HG03175 (cell line): ENCODE results near the gene TSSK2.

ENCODE experiments used
- ATAC-seq: cut with Tn5 transposase; IDR thresholded peaks from one replicate; pipeline ENCODE4 v1.9.1; 2021; ENCODE audit warnings: mild to moderate bottlenecking, moderate library complexity; ENCODE audit not compliant: unreplicated experiment

The TSSK2 gene

GRCh38 chr22:19167106-19167869 lies 36.2 kb downstream of the TSSK2 start:
- ATAC-seq, result no peak

- no peak for ATAC-seq
Observed at GRCh38 chr22:19168088-19168890, 37.2 kb downstream of the TSSK2 start.

DNA sequence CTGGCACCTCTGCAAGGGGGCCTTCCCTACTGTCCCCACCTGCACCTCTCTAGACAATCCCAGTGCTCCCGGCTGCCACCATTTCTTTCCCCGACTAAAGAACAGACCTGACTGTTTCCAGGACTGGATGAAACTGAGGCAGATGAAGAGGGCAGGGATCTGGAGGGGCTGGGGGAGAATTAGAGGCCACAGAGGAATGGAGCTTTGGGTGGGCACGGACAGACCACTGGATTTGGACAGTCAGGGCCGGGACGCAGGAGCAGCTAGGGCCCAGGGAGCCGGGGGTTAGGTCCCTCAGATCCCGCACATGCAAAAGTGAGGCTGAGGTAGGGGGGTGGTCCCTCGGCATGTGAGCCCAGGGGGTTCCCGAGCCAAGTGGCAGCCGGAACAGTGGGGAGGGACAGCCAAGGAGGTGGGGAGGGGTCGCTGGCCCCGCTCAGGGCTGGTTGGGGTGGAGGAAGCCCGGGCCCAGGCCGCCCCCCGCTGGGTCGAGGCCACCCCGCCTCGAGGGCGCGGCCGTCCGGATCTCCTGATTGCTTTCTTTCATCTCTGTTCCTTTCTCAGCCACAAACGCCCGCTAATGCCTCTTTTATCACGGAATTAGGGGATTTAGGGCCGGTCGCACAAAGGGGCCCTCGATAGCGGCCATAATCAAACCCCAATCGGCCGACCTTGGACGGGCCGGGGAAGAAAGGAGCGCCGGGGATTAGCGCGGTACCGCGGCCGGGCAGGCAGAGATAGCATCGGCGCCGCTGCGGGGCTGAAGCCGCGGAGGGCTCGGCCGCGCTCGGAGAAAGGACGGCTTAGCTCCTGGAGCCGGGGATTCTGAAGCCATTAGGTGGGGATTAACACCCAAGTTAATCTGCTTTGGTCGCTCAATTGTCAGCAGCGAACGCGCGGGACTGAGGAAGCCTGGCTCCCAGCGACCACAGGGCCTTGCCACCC lies 38.2 kb downstream of the TSSK2 start:
- ATAC-seq, result no peak

DNA sequence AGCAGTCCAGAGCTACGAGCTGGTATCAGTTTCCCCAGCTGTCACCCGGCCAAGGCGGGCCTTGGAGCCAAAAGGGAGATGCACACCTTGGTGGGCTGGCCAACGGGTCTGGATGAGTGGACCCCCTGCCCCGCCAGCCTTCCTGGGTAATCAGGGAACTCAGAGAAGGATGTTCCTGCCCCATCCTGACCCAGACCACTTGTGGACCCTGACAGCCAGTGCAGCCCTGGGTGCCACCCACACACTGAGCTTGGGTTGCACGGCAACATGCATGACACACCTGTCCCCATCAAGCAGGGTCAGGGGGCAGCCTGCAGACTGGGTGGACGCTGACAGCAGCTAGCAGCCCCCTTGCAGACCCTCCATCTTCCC lies 38.8 kb downstream of the TSSK2 start:
- ATAC-seq, result no peak

GRCh38 chr22:19172213-19173046 lies 41.3 kb downstream of the TSSK2 start:
- no peak for ATAC-seq

DNA sequence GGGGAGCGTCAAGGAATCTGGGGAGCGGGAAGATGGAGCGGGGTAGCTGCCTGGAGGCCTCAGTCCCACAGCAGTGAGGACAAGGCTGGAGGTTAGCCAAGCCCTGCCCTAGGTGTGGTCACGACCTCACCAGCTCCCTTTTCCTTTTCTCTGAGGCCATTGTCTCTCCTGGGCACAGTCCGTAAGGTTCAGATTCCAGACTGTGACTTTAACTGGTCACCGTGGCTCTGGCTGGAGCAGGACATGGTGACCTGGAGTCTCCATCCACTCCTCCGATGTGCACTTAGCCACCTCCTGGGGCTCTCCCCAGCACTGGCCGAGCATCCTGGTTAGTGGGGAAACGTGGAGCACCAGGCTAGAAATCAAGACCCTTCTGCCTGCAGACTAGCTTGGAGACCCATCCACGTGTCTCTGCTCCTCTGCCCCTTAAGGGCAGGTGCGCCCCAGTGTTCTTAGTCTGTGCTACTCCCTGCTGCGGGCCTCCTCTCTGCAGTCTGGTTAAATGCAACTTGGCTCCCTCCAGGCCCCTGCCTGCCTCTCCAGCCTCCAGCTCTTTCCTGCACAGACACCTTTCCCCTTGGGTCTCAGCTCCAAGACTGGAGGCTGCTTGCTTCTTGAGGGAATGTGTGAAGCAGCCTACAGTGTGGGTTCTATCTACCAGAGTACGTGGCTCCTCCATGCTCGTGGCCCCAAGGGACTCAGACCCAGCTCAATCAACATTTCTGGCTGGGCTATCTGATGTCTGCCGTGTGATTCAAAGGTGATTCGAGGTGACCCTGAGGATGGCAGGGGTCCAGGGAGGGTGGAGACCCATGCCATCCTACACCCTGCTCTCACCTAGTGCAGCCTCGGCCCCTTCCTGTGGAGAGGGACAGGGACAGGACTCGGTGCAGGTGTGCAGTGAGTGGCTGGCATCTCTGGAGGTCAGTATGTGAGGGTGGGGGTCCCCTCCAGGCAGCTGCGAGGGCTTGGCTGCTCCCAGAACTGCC lies 42.2 kb downstream of the TSSK2 start:
- no peak for ATAC-seq

DNA sequence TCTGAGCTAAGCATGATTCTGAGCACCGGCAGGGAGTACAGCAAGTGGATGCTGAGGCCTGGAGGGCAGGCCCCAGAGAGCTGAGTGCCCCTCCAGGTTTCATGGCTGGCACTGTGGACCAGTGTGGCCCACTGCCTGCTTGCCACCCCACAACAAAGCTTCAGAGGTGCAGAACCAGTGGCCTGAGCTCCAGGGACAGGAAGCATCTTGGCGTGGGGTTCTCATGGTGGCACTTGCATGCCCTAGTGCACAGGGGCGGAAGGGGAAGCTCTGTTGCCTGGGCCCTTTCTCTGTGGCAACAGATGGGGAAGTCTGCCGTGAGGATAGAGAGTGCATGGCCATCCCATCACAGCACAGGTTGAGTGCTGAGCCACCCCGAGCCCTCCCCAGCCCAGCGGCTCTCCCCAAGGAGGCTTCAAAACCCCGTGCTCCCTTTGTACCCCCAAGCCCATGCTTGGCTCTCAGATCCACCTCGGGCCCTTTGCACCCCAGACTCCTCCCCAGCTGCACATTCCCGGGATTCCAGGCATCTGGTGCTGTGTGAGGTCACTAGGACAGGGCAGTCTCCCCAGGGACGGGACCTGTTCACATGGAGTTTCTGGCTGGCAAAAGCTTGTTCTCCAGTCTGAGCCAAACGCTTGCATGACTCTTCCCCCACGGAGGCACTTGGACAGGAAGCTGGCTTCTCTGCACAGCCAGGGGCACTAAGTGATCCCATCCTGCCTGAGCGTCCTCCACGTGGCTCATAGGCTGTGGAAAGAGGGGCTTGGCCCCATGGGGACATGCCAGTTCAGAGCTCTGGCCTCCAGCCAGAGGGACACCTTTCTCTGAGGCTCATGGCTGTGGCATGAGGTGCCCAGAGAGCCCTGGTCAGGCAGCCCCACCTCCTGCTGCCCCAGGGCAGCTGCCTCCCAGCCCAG lies 43.3 kb downstream of the TSSK2 start:
- ATAC-seq, result no peak

GRCh38 chr22:19175026-19175601 lies 44.0 kb downstream of the TSSK2 start:
- no peak for ATAC-seq

DNA sequence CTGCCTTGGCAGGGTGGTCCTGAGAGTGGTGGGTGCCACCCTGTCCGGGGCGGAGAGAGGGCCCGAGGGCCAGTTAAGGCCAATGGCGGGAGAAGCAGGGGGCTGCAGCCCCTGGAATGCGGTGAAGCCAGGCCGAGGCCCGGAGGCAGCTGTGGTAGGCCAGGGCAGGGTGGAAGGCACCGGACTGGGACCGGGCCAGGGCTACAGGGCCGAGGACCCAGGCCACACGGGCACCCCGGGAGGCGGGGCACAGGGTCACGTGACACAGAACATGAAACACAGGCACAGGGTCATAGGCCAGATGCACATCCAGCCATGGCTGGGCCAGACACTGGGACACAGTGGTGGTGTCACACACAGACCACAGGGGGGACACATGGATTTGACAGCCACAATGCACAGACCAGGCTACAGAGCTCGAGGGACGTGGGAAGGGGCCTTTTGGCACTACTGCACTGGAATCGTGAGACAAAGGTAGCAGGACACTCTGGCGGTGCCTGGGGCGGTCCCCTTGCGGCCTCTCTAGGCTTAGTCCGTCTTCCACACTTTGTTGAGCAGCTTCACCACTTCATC lies 44.6 kb downstream of the TSSK2 start:
- no peak for ATAC-seq

DNA sequence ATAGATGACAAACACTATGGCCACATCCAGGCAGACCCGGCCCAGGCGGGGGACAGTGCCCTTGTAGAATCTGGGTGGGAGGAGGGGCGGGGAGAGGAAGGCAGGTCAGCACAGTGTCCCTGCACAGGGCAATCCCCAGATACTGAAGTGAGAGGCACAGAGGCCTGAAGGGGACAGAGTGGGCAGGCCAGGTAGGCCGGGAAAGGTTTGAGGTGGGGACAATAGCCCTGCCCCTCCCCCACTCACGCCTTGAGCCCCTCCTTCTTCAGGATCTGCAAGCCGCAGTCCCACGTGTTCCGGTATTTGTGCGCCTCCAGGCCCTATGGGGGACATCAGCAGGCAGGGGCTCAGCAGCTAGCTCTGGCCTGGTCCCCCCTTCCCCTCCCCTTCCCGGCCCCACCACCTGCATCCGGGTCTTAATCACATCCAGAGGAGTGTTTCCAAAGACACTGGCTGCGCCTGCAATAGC lies 45.1 kb downstream of the TSSK2 start:
- ATAC-seq, result no peak

- no peak for ATAC-seq
Observed at GRCh38 chr22:19176732-19177131, 45.6 kb downstream of the TSSK2 start.

DNA sequence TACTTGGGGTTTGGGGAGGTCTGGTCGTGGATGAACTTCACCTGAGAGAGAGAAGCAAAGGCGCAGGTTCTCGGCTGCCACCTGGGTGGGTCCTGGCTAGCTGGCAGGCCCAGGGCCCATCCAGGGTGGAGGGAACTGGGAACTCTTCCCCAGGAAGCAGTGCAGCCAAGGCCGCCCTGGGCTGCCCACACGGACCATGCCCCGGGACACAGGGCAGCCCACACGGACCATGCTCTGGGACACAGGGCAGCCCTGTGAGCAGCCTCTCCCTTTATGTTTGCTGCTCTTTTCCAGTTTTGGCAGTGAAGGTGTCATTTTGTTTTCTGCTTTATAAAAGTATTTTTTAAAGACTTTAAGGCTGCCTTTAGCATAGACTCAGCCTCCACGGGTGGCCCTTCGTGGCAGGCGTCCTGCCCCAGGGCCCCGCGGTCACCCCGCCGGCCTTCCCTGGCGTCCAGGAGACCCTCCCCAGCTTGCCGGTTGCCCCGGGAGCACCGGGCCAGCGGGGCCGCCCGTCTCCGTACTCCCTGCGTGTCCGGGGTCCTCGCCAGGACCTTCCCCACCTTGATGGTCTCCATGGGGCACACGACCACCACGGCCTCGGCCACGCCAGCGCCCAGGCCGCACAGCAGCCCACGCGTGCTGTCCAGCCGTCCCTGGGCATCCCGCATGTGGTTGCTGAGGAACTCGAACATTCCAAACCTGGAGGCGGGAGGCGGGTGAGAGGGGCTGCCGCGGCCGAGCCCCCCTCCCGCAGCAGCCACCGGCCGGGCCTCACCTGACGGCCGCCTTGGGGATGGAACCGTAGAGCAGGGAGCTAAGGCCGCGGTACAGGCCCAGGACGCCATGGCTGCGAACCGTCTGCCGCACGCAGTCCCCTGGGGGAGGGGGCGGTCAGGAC lies 46.3 kb downstream of the TSSK2 start:
- no peak for ATAC-seq

DNA sequence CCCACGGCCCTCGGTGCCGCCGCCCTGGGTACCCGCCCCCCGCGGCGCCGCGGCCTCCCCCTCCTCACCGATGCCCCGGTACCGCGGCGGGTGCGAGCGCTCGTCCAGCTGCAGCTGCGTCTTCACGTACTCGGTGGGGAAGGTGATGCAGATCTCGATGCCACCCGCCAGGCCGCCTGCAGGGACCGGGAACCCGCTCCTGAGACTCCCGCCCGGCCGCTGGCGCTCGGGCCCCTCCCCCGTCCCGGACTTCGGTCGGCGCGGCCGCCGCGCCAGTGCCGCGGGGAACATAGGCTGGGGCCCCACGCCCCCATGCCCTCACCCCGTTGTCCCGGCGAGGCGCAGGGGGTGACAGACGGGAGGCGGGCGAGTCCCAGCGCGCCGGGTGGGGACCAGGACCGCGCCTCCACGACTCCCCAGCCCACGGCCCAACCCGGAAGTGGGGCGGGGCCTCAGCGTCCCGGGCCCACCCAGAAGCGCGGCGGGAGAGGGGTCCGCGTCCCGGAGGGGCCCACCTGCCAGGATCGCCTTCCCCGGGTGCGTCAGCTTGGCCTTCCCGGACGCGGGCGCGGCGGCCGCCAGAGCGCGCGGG lies 47.1 kb downstream of the TSSK2 start:
- ATAC-seq, result peak; percentile 34

GRCh38 chr22:19178657-19179496 lies 47.8 kb downstream of the TSSK2 start, which contains the start of gene SLC25A1:
Gene SLC25A1, minus strand, starts transcription at chr22:19178736. Its CDS starts 63 bp downstream, at chr22:19178673.
- peak; percentile 68 for ATAC-seq
